ENCODE data around the gene C2orf78. TPM values are rescaled to one million over a fixed set of nuclear protein-coding genes. Genes with fewer than 3 reads are reported as not detected.

The C2orf78 gene
- total and polyA plus RNA-seq, 9 of the 15 experiments (the other 6 are each of a cell fraction or from before 2014, with no cell fraction given) = 0.04 to 0.28 (median 0.20) TPM

DNA sequence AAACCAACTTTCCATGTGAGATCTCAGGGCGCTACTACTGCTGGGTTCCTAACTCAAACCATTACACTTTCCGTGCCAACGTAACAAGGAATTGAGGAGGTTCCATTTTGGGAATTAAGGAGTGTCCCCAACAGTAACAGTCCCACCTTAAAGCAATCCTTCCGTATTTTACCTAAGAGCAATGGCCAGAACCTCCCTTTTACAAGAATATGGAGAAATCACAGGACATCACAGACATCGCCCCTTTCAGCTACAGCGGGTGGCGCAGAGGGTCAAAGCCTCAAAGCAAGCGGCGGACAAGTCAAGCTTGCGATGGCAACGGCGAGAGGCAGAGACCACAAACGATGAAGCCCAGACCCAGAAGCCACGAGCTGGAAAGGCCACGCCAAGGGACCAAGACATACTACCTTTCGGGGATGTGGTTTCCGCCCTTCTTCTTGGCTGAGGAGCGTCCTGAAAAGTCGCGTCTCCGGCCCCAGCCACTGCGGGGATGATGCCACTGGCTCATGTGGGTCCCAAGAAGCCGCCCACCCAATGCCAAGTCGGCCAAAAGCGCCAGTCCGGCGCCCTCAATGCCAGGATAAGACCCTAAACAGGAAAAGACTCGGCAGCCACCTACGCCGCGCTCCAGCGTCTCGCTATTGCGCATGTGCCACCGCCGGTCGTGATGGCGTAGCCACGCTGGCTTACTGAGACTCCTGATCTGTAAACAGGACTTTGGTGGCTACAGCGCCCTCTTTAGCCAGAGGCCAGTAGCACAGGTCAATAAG is 4.3 kb upstream of the C2orf78 start, which contains the start of gene DUSP11 (continued):
- TF ChIP-seq, protein P1, sequence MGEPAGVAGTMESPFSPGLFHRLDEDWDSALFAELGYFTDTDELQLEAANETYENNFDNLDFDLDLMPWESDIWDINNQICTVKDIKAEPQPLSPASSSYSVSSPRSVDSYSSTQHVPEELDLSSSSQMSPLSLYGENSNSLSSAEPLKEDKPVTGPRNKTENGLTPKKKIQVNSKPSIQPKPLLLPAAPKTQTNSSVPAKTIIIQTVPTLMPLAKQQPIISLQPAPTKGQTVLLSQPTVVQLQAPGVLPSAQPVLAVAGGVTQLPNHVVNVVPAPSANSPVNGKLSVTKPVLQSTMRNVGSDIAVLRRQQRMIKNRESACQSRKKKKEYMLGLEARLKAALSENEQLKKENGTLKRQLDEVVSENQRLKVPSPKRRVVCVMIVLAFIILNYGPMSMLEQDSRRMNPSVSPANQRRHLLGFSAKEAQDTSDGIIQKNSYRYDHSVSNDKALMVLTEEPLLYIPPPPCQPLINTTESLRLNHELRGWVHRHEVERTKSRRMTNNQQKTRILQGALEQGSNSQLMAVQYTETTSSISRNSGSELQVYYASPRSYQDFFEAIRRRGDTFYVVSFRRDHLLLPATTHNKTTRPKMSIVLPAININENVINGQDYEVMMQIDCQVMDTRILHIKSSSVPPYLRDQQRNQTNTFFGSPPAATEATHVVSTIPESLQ (CRISPR knock-in tag; IDR thresholded peaks at IDR 0.05) = no peak
- TF ChIP-seq ETV5 (CRISPR knock-in tag; IDR thresholded peaks at IDR 0.05; ENCODE audit: low read depth) (peak; percentile 40), KDM5B (IDR thresholded peaks at IDR 0.05; ENCODE audit: insufficient replicate concordance, low read depth, low read length) (peak; percentile 92), ZNF175 (CRISPR knock-in tag; IDR thresholded peaks at IDR 0.05; ENCODE audit: low read depth) (no peak), POLR2AphosphoS5 (IDR thresholded peaks at IDR 0.05; ENCODE audit: control insufficient read depth, insufficient read depth, low read depth, low read length) (peak; percentile 85), MXI1 (IDR thresholded peaks at IDR 0.05; ENCODE audit: low read depth, low read length) (no peak), XRCC3 (IDR thresholded peaks at IDR 0.05) (no peak), ZKSCAN8 (CRISPR knock-in tag; IDR thresholded peaks at IDR 0.05) (no peak), ZNF764 (CRISPR knock-in tag; IDR thresholded peaks at IDR 0.05; ENCODE audit: low read depth) (no peak), NCOR1 (IDR thresholded peaks at IDR 0.05) (no peak), POU5F1 (IDR thresholded peaks at IDR 0.05; ENCODE audit: borderline replicate concordance, low read depth, low read length, partially characterized antibody) (no peak), EWSR1 (IDR thresholded peaks at IDR 0.05; ENCODE audit: borderline replicate concordance, low read depth, partially characterized antibody) (no peak), TARDBP (IDR thresholded peaks at IDR 0.05) (no peak; the same call in 1 of the 2 replicates), ZNF766 (CRISPR knock-in tag; conservative IDR thresholded peaks at IDR 0.05) (no peak), HDAC8 (tag; IDR thresholded peaks at IDR 0.05) (no peak), KLF1 (tag; IDR thresholded peaks at IDR 0.05) (no peak; the same call in 1 of the 2 replicates)
- TF ChIP-seq, protein P2, sequence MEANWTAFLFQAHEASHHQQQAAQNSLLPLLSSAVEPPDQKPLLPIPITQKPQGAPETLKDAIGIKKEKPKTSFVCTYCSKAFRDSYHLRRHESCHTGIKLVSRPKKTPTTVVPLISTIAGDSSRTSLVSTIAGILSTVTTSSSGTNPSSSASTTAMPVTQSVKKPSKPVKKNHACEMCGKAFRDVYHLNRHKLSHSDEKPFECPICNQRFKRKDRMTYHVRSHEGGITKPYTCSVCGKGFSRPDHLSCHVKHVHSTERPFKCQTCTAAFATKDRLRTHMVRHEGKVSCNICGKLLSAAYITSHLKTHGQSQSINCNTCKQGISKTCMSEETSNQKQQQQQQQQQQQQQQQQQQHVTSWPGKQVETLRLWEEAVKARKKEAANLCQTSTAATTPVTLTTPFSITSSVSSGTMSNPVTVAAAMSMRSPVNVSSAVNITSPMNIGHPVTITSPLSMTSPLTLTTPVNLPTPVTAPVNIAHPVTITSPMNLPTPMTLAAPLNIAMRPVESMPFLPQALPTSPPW (CRISPR knock-in tag; IDR thresholded peaks at IDR 0.05) = no peak
- TF ChIP-seq, protein P3, sequence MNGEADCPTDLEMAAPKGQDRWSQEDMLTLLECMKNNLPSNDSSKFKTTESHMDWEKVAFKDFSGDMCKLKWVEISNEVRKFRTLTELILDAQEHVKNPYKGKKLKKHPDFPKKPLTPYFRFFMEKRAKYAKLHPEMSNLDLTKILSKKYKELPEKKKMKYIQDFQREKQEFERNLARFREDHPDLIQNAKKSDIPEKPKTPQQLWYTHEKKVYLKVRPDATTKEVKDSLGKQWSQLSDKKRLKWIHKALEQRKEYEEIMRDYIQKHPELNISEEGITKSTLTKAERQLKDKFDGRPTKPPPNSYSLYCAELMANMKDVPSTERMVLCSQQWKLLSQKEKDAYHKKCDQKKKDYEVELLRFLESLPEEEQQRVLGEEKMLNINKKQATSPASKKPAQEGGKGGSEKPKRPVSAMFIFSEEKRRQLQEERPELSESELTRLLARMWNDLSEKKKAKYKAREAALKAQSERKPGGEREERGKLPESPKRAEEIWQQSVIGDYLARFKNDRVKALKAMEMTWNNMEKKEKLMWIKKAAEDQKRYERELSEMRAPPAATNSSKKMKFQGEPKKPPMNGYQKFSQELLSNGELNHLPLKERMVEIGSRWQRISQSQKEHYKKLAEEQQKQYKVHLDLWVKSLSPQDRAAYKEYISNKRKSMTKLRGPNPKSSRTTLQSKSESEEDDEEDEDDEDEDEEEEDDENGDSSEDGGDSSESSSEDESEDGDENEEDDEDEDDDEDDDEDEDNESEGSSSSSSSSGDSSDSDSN (IDR thresholded peaks at IDR 0.05; ENCODE audit: borderline replicate concordance in 1 of 2, low read depth in 2 of 2, low read length in 2 of 2) = no peak
- TF ChIP-seq, protein P4, sequence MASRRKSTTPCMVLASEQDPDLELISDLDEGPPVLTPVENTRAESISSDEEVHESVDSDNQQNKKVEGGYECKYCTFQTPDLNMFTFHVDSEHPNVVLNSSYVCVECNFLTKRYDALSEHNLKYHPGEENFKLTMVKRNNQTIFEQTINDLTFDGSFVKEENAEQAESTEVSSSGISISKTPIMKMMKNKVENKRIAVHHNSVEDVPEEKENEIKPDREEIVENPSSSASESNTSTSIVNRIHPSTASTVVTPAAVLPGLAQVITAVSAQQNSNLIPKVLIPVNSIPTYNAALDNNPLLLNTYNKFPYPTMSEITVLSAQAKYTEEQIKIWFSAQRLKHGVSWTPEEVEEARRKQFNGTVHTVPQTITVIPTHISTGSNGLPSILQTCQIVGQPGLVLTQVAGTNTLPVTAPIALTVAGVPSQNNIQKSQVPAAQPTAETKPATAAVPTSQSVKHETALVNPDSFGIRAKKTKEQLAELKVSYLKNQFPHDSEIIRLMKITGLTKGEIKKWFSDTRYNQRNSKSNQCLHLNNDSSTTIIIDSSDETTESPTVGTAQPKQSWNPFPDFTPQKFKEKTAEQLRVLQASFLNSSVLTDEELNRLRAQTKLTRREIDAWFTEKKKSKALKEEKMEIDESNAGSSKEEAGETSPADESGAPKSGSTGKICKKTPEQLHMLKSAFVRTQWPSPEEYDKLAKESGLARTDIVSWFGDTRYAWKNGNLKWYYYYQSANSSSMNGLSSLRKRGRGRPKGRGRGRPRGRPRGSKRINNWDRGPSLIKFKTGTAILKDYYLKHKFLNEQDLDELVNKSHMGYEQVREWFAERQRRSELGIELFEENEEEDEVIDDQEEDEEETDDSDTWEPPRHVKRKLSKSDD (conservative IDR thresholded peaks at IDR 0.05; ENCODE audit: low read length) = no peak
